Activated CD4-positive, alpha-beta T cell treated with anti-CD3 and anti-CD28 coated beads, Interleukin-2, amount 50 U/mL, for 1 hour (primary cell): ENCODE data around the gene RAB3B.

Source experiments
- DNase-seq: peaks from one replicate; pipeline ENCODE4 v3.0.0-alpha.2; 2020

Gene RAB3B

DNA sequence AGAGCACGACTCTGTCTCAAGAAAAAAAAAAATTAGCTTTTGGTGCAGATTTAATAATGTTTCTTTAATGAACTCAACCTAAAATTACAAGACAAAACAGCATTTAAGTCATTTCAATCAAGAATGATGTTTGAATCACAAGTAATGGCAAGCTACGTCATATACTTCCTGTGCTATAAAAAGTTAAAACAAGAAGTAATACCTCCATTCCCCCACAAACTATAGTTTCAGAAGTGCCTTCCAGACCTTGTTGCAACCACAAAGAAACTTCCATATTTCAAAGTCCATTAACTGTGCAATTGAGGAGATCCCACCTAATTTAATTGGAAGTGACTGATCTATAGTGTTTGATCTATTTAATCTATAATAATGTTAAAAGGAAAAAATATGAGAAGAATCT lies 127.1 kb downstream of the RAB3B start:
- DNase-seq, result no peak

GRCh38 chr1:51861669-51862068 lies 128.8 kb downstream of the RAB3B start:
- no peak for DNase-seq

DNA sequence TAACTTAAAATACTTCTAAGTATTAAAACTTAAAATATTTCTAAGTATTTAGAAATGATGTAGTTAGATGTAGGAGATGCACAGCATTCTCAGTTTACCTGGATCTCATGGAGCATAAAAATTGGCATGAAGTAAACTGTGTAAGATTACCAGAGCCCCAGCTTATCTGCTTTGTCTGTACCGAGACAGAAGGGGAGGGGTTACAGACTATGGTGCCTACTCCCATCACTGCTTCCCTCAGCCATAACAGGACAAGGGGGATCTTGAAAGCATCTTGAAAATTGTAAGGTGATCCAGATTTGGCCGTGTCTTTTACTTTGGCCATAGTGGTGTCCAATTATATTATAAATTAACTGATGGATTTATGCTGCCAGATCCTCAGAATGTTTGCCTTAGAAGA lies 130.8 kb downstream of the RAB3B start:
- no peak for DNase-seq

- DNase-seq, result no peak
Measured at GRCh38 chr1:51859333-51859732, 131.2 kb downstream of the RAB3B start.

GRCh38 chr1:51858892-51859291 lies 131.6 kb downstream of the RAB3B start:
- DNase-seq, result no peak
